Endothelial cell of umbilical vein (primary cell): ENCODE results near the gene ARHGEF33. TPM values are rescaled to one million over a fixed set of nuclear protein-coding genes. Genes with fewer than 3 reads are reported as not detected.

Experiments used
- BruUV-seq: library from RNA; stranded (reverse); fragments of 400-500 nt; replicated peaks from 2 replicates; lab custom pipeline; 2021; lab: Mats Ljungman, UMichigan
- CTCF ChIA-PET: fragments of 300-600, 350-600 bp; sonication (Branson Sonifier 250); formaldehyde crosslinking; loops from one replicate; lab custom pipeline; 2021; ENCODE audit warnings: antibody characterized with exemption, inconsistent platforms; lab: Charles Lee
- POLR2A ChIA-PET: fragments of 300-600, 350-600 bp; sonication (Branson Sonifier 250); formaldehyde crosslinking; loops from one replicate; lab custom pipeline; 2021; ENCODE audit warnings: antibody characterized with exemption, inconsistent platforms; lab: Charles Lee
- DNase-seq: peaks from one replicate; pipeline ENCODE4 v3.0.0-alpha.2; 2011; ENCODE audit warnings: low read depth, low spot score
- FAIRE-seq: peaks from 2 replicates; lab custom pipeline; 2011; peaks lifted over from hg19 to GRCh38; lab: Jason Lieb, UNC
- H2AFZ ChIP-seq: 2 replicates; pipeline ENCODE4 v1.6.0; 2012; ENCODE audit warnings: low read depth, low read length, control low read depth, inconsistent platforms
- H3K27ac ChIP-seq: 2 replicates; pipeline ENCODE4 v1.5.1; 2011; ENCODE audit warnings: low read depth, mild to moderate bottlenecking, control low read depth, low read length, moderate library complexity; ENCODE audit not compliant: insufficient read depth
- H3K27me3 ChIP-seq, 2 experiments: 2 replicates each; pipeline versions ENCODE4 v1.6.0 to v1.6.1; 2011; ENCODE audit warnings: low read length in 2 of 2, mixed read lengths in 1 of 2; ENCODE audit not compliant: control insufficient read depth in 2 of 2, insufficient read depth in 2 of 2
- H3K36me3 ChIP-seq, 2 experiments: 2 replicates in 1 of 2; 3 replicates in 1 of 2; pipeline ENCODE4 v1.5.1; 2011; ENCODE audit warnings: low read length in 2 of 2, mild to moderate bottlenecking in 1 of 2, moderate library complexity in 1 of 2; ENCODE audit not compliant: control insufficient read depth in 2 of 2, insufficient read depth in 2 of 2; ENCODE audit errors: extremely low read depth in 1 of 2
- H3K4me1 ChIP-seq: 3 replicates; pipeline ENCODE4 v1.5.1; 2011; ENCODE audit warnings: mild to moderate bottlenecking, low read length; ENCODE audit not compliant: control insufficient read depth, insufficient read depth; ENCODE audit errors: extremely low read depth
- H3K4me2 ChIP-seq: 2 replicates; pipeline ENCODE4 v1.6.1; 2011; ENCODE audit warnings: low read length, control low read depth, mixed read lengths; ENCODE audit not compliant: insufficient read depth
- H3K4me3 ChIP-seq, 3 experiments: fragments of 200-600 bp in 1 of 3; sonication (generic), shearing (Covaris generic) in 1 of 3; replicated peaks in 1 of 3; 2 replicates each; pipeline ENCODE4 v1.5.1; 2011 to 2016; ENCODE audit warnings: control low read depth in 3 of 3, low read length in 3 of 3, mild to moderate bottlenecking in 2 of 3, inconsistent platforms in 1 of 3, low read depth in 1 of 3, moderate library complexity in 1 of 3; ENCODE audit not compliant: insufficient read depth in 1 of 3
- H3K79me2 ChIP-seq: 2 replicates; pipeline ENCODE4 v1.6.0; 2012; ENCODE audit warnings: low read length, inconsistent platforms; ENCODE audit not compliant: control insufficient read depth, insufficient read depth
- H3K9ac ChIP-seq: replicated peaks from 2 replicates; pipeline ENCODE3; 2011; ENCODE audit warnings: low read length, control low read depth; ENCODE audit not compliant: insufficient read depth; ENCODE audit errors: extremely low read depth
- H3K9me1 ChIP-seq: replicated peaks from 3 replicates; pipeline ENCODE4 v1.6.0; 2011; ENCODE audit warnings: mild to moderate bottlenecking, low read length; ENCODE audit not compliant: control insufficient read depth, insufficient read depth; ENCODE audit errors: extremely low read depth
- H3K9me3 ChIP-seq: replicated peaks from 2 replicates; pipeline ENCODE4 v1.5.1; 2012; ENCODE audit warnings: low read length, inconsistent platforms; ENCODE audit not compliant: control insufficient read depth, insufficient read depth
- H4K20me1 ChIP-seq: replicated peaks from 2 replicates; pipeline ENCODE3; 2011; ENCODE audit warnings: mild to moderate bottlenecking, low read length; ENCODE audit not compliant: control insufficient read depth, insufficient read depth; ENCODE audit errors: extremely low read depth
- CTCF ChIP-seq, 2 donors: IDR thresholded peaks; 1 replicate in 1 of 2; 2 replicates in 1 of 2; pipeline ENCODE4 v1.5.1; 2011; ENCODE audit warnings: low read length in 2 of 2, mild to moderate bottlenecking in 2 of 2, moderate library complexity in 2 of 2, control low read depth in 1 of 2, inconsistent platforms in 1 of 2, low read depth in 1 of 2; ENCODE audit not compliant: insufficient read depth in 1 of 2; ENCODE audit errors: extremely low read depth in 1 of 2
- EZH2 ChIP-seq: IDR thresholded peaks from 2 replicates; pipeline ENCODE4 v1.6.1; 2012; ENCODE audit warnings: borderline replicate concordance, low read depth, mild to moderate bottlenecking, moderate library complexity, low read length, inconsistent platforms; ENCODE audit not compliant: severe bottlenecking
- FOS ChIP-seq: IDR thresholded peaks from 2 replicates; pipeline ENCODE4 v1.6.1; 2011; ENCODE audit warnings: mild to moderate bottlenecking, low read length, moderate library complexity, borderline replicate concordance; ENCODE audit not compliant: insufficient read depth
- GATA2 ChIP-seq: IDR thresholded peaks from 2 replicates; pipeline ENCODE4 v1.7.0; 2011; ENCODE audit warnings: low read depth, mild to moderate bottlenecking, moderate library complexity, mixed read lengths, low read length; ENCODE audit not compliant: insufficient read length, insufficient read depth
- JUN ChIP-seq: IDR thresholded peaks from 2 replicates; pipeline ENCODE4 v1.6.1; 2011; ENCODE audit warnings: borderline replicate concordance, low read depth; ENCODE audit not compliant: insufficient read length, insufficient read depth
- MAX ChIP-seq: IDR thresholded peaks from 2 replicates; pipeline ENCODE4 v1.6.1; 2011; ENCODE audit not compliant: insufficient read depth, insufficient read length
- MYC ChIP-seq: IDR thresholded peaks from one replicate; pipeline ENCODE4 v1.6.1; 2011; ENCODE audit warnings: mild to moderate bottlenecking, low read depth, low read length
- POLR2A ChIP-seq: IDR thresholded peaks from 2 replicates; pipeline ENCODE4 v1.6.1; 2012; ENCODE audit warnings: low read depth, mild to moderate bottlenecking, control low read depth, low read length
- POLR2AphosphoS5 ChIP-seq: IDR thresholded peaks from 2 replicates; pipeline ENCODE4 v1.6.1; 2012; ENCODE audit warnings: low read depth, mild to moderate bottlenecking, control low read depth, low read length, moderate library complexity; ENCODE audit not compliant: insufficient read depth
- dilution Hi-C: fragments of 300-500 bp; cut with MboI; formaldehyde crosslinking; loops from one replicate; pipeline ENCODE4 v1.15.0; 2019; ENCODE audit warnings: low sequenced_read_pairs; ENCODE audit not compliant: extremely low pct_ligation_motif_present
- intact Hi-C: fragments of 100-400 bp; cut with micrococcal nuclease; formaldehyde crosslinking; loops from one replicate; pipeline ENCODE4 v1.10.0; 2022
- polyA plus RNA-seq, 4 experiments: library from polyadenylated mRNA; depleted of rRNA in 3 of 4; stranded (reverse) in 3 of 4; unstranded in 1 of 4; fragments of >200 nt; gene quantifications; 2 replicates each; pipeline versions ENCODE4 v1.2.1 to v1.2.3, GENCODE V29; 2011 to 2012; ENCODE audit warnings: missing spikeins in 1 of 4
- total RNA-seq: library from RNA; stranded (reverse); gene quantifications from 2 replicates; pipeline ENCODE4 v1.2.3, GENCODE V29; 2021

The ARHGEF33 gene
- total and polyA plus RNA-seq, 2 donors (not counting 3 experiments of a cell fraction or from before 2014, with no cell fraction given): 0.15 to 0.18 TPM

- Histone ChIP-seq H3K9me1 (no peaks in the 10 kb centered on the region), H3K9ac (no peak overlapping the region), H3K4me2 (no peak overlapping the region), H2AFZ (no peak overlapping the region), H4K20me1 (no peaks in the 10 kb centered on the region), H3K9me3 (no peaks in the 10 kb centered on the region), H3K4me3 (no peak overlapping the region), H3K27ac (no peak overlapping the region), H3K79me2 (no peaks in the 10 kb centered on the region), H3K36me3 (no peaks in the 10 kb centered on the region), H3K27me3 (no peaks in the 10 kb centered on the region), H3K4me1 (no peaks in the 10 kb centered on the region)
- ChIA-PET POLR2A (no interaction called here), CTCF (interaction anchor here (2.2 kb wide), 1 partner anchor 42 kb away, joined by 6 read pairs; no protein-coding TSS in a partner anchor)
- dilution Hi-C loops: no loop called here
- FAIRE-seq: no peak
- intact Hi-C loops: no loop called here
- BruUV-seq: no TSS peak
- TF ChIP-seq MYC (no peak), JUN (no peak), FOS (no peak), GATA2 (no peak), POLR2AphosphoS5 (no peak), CTCF (IDR thresholded peaks at IDR 0.05; ENCODE audit: extremely low read depth in 1 of 2, insufficient read depth in 1 of 2, low read depth in 1 of 2, low read length in 2 of 2) (no peak), EZH2 (no peak), MAX (no peak), POLR2A (no peak)
- DNase-seq: no peak
Measured at GRCh38 chr2:38905251-38905650, 15.6 kb downstream of the ARHGEF33 start.
